ENCODE data around the gene PKNOX1.
"Not testable (repeated sequence)": the region's sequence is repeated elsewhere in the genome, so short reads cannot be mapped to it uniquely, and the experiment has no call there.

GRCh38 chr21:42989370-42989769 is 15.0 kb downstream of the PKNOX1 start:
- TF ChIP-seq, protein P1, sequence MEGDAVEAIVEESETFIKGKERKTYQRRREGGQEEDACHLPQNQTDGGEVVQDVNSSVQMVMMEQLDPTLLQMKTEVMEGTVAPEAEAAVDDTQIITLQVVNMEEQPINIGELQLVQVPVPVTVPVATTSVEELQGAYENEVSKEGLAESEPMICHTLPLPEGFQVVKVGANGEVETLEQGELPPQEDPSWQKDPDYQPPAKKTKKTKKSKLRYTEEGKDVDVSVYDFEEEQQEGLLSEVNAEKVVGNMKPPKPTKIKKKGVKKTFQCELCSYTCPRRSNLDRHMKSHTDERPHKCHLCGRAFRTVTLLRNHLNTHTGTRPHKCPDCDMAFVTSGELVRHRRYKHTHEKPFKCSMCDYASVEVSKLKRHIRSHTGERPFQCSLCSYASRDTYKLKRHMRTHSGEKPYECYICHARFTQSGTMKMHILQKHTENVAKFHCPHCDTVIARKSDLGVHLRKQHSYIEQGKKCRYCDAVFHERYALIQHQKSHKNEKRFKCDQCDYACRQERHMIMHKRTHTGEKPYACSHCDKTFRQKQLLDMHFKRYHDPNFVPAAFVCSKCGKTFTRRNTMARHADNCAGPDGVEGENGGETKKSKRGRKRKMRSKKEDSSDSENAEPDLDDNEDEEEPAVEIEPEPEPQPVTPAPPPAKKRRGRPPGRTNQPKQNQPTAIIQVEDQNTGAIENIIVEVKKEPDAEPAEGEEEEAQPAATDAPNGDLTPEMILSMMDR (IDR thresholded peaks at IDR 0.05) = not testable (repeated sequence)
- TF ChIP-seq POLR2A (IDR thresholded peaks at IDR 0.05) = not testable (repeated sequence)
